Stomach (tissue), 9 donors: ENCODE measurements around the gene EIPR1. TPM values are rescaled to one million over a fixed set of nuclear protein-coding genes. Genes with fewer than 3 reads are reported as not detected.
A peak's percentile ranks its signal among the peaks of the same experiment; 100 is the strongest.
"Not testable (repeated sequence)": the region's sequence is repeated elsewhere in the genome, so short reads cannot be mapped to it uniquely, and the experiment has no call there.

Source experiments
- DNase-seq, 2 donors: peaks; one replicate each; pipeline versions ENCODE4 v3.0.0 to v3.0.0-alpha.2; 2013 to 2019
- H3K27ac ChIP-seq, 5 donors: fragments of 200-600 bp in 4 of 5; sonication (generic) in 4 of 5; one replicate each; pipeline ENCODE4 v1.5.1; 2013 to 2019; ENCODE audit warnings: mild to moderate bottlenecking in 1 of 5, moderate library complexity in 1 of 5
- H3K27me3 ChIP-seq, 3 donors: fragments of 200-600 bp; sonication (generic); one replicate each; pipeline ENCODE4 v1.5.1; 2017 to 2019; ENCODE audit warnings: mixed run types in 1 of 3
- H3K36me3 ChIP-seq, 4 donors: fragments of 200-600 bp; sonication (generic); 1 replicate in 3 of 4; 2 replicates in 1 of 4; pipeline ENCODE4 v1.5.1; 2016 to 2019
- H3K4me1 ChIP-seq, 4 donors: fragments of 200-600 bp; sonication (generic); one replicate each; pipeline ENCODE4 v1.5.1; 2016 to 2019
- H3K4me3 ChIP-seq, 4 donors: fragments of 200-600 bp; sonication (generic) in 3 of 4; one replicate each; pipeline ENCODE4 v1.5.1; 2016 to 2019; ENCODE audit warnings: mild to moderate bottlenecking in 1 of 4
- H3K9me3 ChIP-seq, 4 donors: fragments of 200-600 bp; sonication (generic); one replicate each; pipeline ENCODE4 v1.5.1; 2016 to 2019
- EP300 ChIP-seq: sonication (generic); formaldehyde crosslinking; IDR thresholded peaks from one replicate; pipeline ENCODE4 v1.6.1; 2017; ENCODE audit warnings: antibody characterized with exemption
- POLR2A ChIP-seq, 4 donors: fragments of 450-650 bp; IDR thresholded peaks; one replicate each; pipeline ENCODE4 v1.6.1; 2016; ENCODE audit warnings: antibody characterized with exemption in 4 of 4, control low read depth in 2 of 4, mild to moderate bottlenecking in 1 of 4, moderate library complexity in 1 of 4
- POLR2AphosphoS5 ChIP-seq, 3 donors: sonication (generic); formaldehyde crosslinking; IDR thresholded peaks; one replicate each; pipeline ENCODE4 v1.6.1; 2016; ENCODE audit warnings: antibody characterized with exemption in 3 of 3
- WGBS, 5 donors: extraction: QIAGEN DNeasy Blood & Tissue Kit in 3 of 5; methylation state at CpG; one replicate each; pipeline versions ENCODE4 v1.1.5 to v1.1.7; 2013 to 2018; 5-methylcytosine and 5-hydroxymethylcytosine counted together
- intact Hi-C: fragments of 100-400 bp; cut with DNase I; formaldehyde crosslinking; loops from one replicate; pipeline ENCODE4 v1.15.1; 2023; ENCODE audit warnings: low total_unique reads
- polyA plus RNA-seq, 3 donors: library from polyadenylated mRNA; stranded (reverse); fragments of 200-250 nt; gene quantifications; one replicate each; pipeline ENCODE4 v1.2.3, GENCODE V29; 2013
- total RNA-seq, 5 donors: library from RNA; depleted of rRNA; stranded (reverse); fragments of >200 nt; gene quantifications; one replicate each; pipeline versions ENCODE4 v1.1.0 to v1.2.3, GENCODE V29; 2014 to 2016
- TF ChIP-seq, protein P1 (sequence below), 7 experiments: fragments of 450-650 bp in 4 of 7; fragments of 200-600 bp in 3 of 7; sonication (generic) in 3 of 7; IDR thresholded peaks; one replicate each; pipeline ENCODE4 v1.5.1; 2016 to 2019; ENCODE audit warnings: antibody characterized with exemption in 7 of 7, control low read depth in 2 of 7, mild to moderate bottlenecking in 1 of 7
- donor health status: healthy with polysubstance abuse.
- donor health status: Bipolar disorder and iron deficiency.
- donor health status: healthy.

Gene EIPR1
- total and polyA plus RNA-seq, 8 donors = 1.2 to 39.4 (median 12.7) TPM

DNA sequence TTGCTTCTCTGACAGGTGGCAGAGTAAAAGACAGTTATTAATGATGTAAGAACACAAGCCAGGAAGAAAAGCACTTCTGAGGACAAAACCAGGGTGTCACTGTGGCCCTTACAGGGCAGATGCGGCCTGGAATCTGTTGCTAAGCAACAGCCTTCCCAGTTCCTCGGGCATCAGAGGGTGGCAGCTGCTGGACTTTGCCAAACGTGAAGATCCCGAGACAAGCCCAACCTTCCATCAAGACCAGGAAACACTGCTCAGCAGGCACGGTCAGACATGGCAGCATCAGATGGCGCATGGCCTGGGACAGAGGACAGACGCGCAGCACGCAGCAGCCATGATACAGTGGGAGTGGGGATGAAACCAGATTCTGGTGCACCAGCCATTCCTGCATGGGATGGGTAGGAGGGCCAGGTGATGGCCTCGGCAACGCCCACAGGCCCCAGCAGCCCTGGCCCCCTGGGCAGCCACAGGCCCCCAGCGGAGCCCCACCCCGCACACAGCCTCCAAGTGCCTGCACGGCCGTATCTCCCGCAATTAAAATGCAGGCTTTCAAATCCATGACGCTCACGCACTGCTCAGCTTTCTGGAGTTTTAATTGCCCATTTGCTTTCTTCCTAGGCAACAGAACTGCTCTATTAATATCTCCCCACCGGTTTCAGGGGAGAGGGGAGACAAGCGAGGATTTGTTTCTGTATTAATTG lies 89.0 kb downstream of the EIPR1 start:
- 80 to 94% (median 92%) methylated on average over 15 to 20 of the region's 20 CpGs for WGBS, 5 donors
- no peaks in the 10 kb centered on the region for H3K36me3 ChIP-seq

DNA sequence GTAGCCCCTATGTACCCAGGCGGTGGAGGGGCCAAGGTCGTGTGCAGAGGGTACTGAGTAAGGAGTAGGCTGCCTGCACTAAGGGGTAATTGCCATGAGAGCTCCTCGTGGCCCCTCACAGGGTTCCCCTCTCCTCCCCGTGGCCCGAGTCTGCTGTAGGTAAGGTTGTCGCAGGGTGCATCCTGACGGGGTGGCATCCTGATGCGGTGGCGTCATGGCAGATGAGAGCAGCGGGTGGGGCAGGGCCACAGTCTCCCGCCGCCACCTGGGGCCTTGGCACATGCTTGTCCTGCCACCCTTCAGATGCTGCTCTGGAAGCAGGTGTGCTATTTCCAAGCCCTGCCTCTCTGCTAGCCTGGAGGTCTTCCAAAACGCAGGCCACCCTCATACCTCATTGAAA lies 89.7 kb downstream of the EIPR1 start:
- H3K9me3 ChIP-seq = no peaks in the 10 kb centered on the region
- no peaks in the 10 kb centered on the region for H3K36me3 ChIP-seq
- no peak overlapping the region for H3K4me3 ChIP-seq
- intact Hi-C loops = no loop called here
- DNase-seq = peak in 1 of 2 donors; percentile 24
- peaks cover 0 to 1% (median 0%) of the 10 kb centered on the region in 4 donors for H3K4me1 ChIP-seq
- no peak for TF ChIP-seq POLR2A (IDR thresholded peaks at IDR 0.05)
- WGBS, 5 donors = 86 to 97% (median 95%) methylated on average over 13 of the region's 13 CpGs
- H3K27me3 ChIP-seq = no peaks in the 10 kb centered on the region
- H3K27ac ChIP-seq = no peak overlapping the region

More for the DNA sequence above, 89.0 kb downstream of the EIPR1 start:
- H3K4me3 ChIP-seq = no peak overlapping the region
- no peaks in the 10 kb centered on the region for H3K4me1 ChIP-seq
- no peaks in the 10 kb centered on the region for H3K27me3 ChIP-seq
- TF ChIP-seq POLR2A (IDR thresholded peaks at IDR 0.05) (no peak), EP300 (no peak), POLR2AphosphoS5 (IDR thresholded peaks at IDR 0.05) (no peak)
- TF ChIP-seq, protein P1, sequence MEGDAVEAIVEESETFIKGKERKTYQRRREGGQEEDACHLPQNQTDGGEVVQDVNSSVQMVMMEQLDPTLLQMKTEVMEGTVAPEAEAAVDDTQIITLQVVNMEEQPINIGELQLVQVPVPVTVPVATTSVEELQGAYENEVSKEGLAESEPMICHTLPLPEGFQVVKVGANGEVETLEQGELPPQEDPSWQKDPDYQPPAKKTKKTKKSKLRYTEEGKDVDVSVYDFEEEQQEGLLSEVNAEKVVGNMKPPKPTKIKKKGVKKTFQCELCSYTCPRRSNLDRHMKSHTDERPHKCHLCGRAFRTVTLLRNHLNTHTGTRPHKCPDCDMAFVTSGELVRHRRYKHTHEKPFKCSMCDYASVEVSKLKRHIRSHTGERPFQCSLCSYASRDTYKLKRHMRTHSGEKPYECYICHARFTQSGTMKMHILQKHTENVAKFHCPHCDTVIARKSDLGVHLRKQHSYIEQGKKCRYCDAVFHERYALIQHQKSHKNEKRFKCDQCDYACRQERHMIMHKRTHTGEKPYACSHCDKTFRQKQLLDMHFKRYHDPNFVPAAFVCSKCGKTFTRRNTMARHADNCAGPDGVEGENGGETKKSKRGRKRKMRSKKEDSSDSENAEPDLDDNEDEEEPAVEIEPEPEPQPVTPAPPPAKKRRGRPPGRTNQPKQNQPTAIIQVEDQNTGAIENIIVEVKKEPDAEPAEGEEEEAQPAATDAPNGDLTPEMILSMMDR (IDR thresholded peaks at IDR 0.05) = no peak
- intact Hi-C loops = no loop called here
- H3K9me3 ChIP-seq = no peaks in the 10 kb centered on the region
- peak; percentile 16 to 42 for DNase-seq
- no peak overlapping the region for H3K27ac ChIP-seq

DNA sequence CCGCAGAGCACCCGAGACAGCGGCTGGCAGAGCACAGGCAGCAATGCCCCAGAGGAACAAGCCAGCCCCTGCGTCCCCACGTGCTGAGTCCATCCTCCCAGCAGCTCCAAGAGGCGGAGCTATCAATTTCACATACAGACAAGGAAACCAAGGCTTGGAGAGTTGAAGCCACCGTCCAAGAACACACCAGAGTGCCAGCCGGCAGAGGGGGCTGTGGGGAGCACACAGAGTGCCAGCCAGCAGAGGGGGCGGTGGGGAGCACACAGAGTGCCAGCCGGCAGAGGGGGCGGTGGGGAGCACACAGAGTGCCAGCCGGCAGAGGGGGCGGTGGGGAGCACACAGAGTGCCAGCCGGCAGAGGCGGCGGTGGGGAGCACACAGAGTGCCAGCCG lies 91.0 kb downstream of the EIPR1 start:
- intact Hi-C loops, H3K4me3 ChIP-seq, H3K9me3 ChIP-seq, H3K27me3 ChIP-seq, H3K4me1 ChIP-seq, H3K27ac ChIP-seq, H3K36me3 ChIP-seq: not testable (repeated sequence)
- peak in 1 of 2 donors; percentile 11 for DNase-seq
- WGBS, 5 donors = 85 to 94% (median 89%) methylated on average over 13 to 17 of the region's 17 CpGs

DNA sequence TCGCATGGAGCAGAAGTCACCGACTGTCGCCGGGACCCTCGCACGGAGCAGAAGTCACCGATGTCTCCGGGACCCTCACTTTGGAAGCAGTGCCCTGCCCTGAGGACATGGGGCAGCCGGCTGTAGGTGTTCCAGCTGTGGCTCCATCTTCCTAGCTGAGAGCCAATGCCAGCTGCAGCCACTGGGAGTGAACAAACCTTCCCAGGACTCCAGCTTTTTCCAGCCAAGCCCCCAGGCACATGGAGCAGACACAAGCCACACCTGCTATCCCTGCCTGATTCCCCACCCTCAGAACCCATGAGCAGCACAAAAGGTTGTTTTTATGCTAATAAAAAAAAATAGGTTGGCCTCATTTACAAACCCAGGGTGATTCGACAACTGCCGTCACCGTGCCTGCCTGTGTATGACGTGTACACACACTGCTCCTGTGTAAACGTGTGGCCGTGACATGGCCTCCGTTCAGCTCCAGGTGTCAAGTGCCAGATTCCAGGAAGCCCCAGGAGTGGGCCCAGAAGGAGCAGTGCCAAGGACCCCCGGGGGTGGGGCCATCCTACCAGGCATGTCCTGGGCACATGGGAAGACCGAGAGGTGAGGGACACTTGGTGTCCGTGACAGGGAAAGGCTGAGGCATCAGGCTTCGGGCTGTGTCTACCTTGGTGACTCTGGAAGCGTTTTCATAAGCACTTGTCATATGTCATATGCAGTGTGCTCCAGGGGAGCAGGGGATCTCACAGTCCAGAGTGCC lies 91.5 kb downstream of the EIPR1 start:
- TF ChIP-seq POLR2A (IDR thresholded peaks at IDR 0.05) = no peak
- TF ChIP-seq, protein P1 (IDR thresholded peaks at IDR 0.05) = no peak
- TF ChIP-seq POLR2AphosphoS5 (IDR thresholded peaks at IDR 0.05) = no peak
- no peak for TF ChIP-seq EP300
- Histone ChIP-seq H3K4me3 (no peak overlapping the region), H3K36me3 (no peaks in the 10 kb centered on the region), H3K4me1 (peaks cover 0 to 6% (median 0%) of the 10 kb centered on the region in 4 donors), H3K27me3 (no peaks in the 10 kb centered on the region), H3K9me3 (no peaks in the 10 kb centered on the region), H3K27ac (no peak overlapping the region)
- intact Hi-C loops = no loop called here
- 63 to 85% (median 80%) methylated on average over 19 to 21 of the region's 21 CpGs for WGBS, 5 donors
- DNase-seq = peak; percentile 21 to 38

DNA sequence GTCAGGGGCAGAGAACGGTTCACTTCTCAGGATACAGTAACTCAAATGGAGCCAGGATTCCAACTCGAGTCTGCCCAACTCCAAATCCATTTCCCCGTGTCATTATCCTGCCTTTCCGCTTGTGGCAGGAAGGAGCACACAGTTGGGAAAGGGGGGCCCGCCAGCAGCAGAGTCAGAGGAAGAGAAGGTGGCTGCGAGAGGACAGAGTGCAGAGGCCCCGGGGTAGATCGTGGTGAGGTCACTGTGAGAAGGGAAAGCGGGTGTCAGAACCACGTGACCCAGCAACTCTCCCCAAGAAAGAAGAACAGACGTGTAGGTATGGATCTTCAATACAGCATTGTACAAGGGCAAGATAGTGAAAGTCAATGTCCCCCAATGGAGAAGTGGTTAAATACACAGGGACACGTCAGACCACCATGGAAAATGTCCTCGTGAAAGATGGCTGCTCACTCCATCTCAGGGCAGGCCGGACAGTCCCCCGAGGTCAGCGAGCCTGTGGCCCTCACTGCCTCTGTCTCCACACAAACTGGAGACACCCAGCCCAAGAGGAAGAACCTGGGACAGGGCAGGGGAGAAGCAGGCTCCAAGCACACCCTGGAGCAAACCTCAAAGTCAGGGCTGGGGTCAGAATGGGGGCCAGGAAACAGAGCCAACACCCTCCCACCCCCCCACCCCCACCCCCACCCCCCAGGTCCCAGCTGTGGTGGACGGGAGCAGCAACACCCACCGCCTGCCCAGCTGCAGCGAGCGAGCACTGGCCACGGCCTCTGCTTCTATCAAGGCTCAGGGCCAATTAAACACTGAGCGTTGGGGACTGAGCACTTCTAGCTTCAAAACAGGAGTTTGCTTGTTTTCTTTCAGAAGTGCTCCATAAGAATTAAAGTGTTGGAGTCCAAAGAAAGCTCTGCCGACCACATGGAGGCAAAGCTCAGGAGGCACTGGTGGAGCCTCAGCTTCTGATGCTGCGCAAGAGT lies 92.7 kb downstream of the EIPR1 start:
- Histone ChIP-seq H3K36me3 (peaks cover 0 to 11% (median 2%) of the 10 kb centered on the region in 4 donors), H3K9me3 (no peaks in the 10 kb centered on the region), H3K4me3 (no peak overlapping the region), H3K4me1 (peaks cover 0 to 6% (median 0%) of the 10 kb centered on the region in 4 donors), H3K27ac (no peak overlapping the region), H3K27me3 (no peaks in the 10 kb centered on the region)
- no peak for TF ChIP-seq POLR2A (IDR thresholded peaks at IDR 0.05)
- no peak for TF ChIP-seq EP300
- no peak for TF ChIP-seq POLR2AphosphoS5 (IDR thresholded peaks at IDR 0.05)
- TF ChIP-seq, protein P1 (IDR thresholded peaks at IDR 0.05) = no peak
- DNase-seq = peak in 1 of 2 donors; percentile 16
- intact Hi-C loops = no loop called here
- WGBS, 5 donors = 82 to 86% (median 84%) methylated on average over 23 to 24 of the region's 24 CpGs

DNA sequence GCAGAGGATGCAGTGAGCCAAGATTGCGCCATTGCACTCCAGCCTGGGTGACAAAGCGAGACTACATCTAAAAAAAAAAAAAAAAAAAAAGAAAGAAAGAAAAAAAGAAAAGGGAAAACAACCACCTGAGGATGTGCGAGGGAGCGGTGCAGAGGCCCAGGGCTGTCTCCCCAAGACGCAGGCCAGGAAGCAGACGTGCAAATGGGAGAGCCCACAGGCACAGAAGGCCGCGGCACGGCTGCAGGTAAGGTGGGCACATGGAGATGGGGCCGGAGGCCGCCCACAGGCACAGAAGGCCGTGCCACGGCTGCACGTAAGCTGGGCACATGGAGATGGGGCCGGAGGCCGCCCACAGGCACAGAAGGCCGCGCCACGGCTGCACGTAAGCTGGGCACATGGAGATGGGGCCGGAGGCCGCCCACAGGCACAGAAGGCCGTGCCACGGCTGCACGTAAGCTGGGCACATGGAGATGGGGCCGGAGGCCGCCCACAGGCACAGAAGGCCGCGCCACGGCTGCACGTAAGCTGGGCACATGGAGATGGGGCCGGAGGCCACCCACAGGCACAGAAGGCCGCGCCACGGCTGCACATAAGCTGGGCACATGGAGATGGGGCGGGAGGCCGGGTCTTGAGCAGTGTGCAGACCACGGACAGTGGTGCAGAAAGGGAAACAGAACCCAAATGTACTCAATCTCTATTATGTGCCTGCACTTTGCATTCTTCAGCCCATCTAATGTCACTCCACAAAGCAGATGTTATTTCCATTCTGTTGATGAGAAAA lies 93.6 kb downstream of the EIPR1 start:
- H3K27ac ChIP-seq, H3K27me3 ChIP-seq, H3K4me3 ChIP-seq, H3K4me1 ChIP-seq, H3K9me3 ChIP-seq, intact Hi-C loops: not testable (repeated sequence)
- 92 to 98% (median 98%) methylated on average over 14 to 31 of the region's 38 CpGs for WGBS, 5 donors
- H3K36me3 ChIP-seq = peaks cover 0 to 18% (median 2%) of the 10 kb centered on the region in 4 donors
- DNase-seq = peak in 1 of 2 donors; percentile 4
